Measurements from ENCODE around the gene CELF5.

DNA sequence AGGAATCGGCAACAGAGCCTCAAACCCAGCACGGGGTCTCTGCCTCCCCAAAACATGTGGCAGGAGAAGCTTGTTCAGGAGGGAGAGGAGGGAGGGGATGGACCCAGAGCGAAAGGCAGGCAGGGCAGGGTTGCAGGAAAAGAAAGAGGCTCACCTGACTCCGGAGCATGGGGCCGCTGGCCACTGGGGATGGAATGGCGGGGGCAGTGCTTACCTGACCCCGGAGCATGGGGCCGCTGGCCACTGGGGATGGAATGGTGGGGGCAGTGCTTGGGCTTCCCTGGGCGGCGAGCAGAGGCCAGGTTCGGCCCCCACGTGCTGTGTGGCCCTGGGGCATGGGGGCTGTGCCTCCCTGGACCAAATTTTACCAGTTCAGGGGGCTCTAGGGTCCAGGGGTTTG, 13.3 kb upstream of the CELF5 start:
- TF ChIP-seq POLR2A (IDR thresholded peaks at IDR 0.05): no peak
- TF ChIP-seq, protein P1, sequence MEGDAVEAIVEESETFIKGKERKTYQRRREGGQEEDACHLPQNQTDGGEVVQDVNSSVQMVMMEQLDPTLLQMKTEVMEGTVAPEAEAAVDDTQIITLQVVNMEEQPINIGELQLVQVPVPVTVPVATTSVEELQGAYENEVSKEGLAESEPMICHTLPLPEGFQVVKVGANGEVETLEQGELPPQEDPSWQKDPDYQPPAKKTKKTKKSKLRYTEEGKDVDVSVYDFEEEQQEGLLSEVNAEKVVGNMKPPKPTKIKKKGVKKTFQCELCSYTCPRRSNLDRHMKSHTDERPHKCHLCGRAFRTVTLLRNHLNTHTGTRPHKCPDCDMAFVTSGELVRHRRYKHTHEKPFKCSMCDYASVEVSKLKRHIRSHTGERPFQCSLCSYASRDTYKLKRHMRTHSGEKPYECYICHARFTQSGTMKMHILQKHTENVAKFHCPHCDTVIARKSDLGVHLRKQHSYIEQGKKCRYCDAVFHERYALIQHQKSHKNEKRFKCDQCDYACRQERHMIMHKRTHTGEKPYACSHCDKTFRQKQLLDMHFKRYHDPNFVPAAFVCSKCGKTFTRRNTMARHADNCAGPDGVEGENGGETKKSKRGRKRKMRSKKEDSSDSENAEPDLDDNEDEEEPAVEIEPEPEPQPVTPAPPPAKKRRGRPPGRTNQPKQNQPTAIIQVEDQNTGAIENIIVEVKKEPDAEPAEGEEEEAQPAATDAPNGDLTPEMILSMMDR (IDR thresholded peaks at IDR 0.05): no peak

Measured in right lobe of liver (tissue), 4 donors.